ENCODE measurements around the gene JPT1.

The JPT1 gene

GRCh38 chr17:75114552-75115314 lies 39.6 kb downstream of the JPT1 start:
- Histone ChIP-seq H3K9ac (ENCODE audit: low read depth, low read length) (peak overlapping the region; percentile 73), H3K4me3 (ENCODE audit: low read depth in 1 of 2, low read length in 2 of 2) (peak overlapping the region; percentile 28 to 67), H3K79me2 (ENCODE audit: insufficient read depth, low read length) (peaks cover 39% of the 10 kb centered on the region)

GRCh38 chr17:75113798-75114551 lies 40.3 kb downstream of the JPT1 start:
- H3K4me1 ChIP-seq (ENCODE audit: insufficient read depth, low read length), result peaks cover 45% of the 10 kb centered on the region
- peak overlapping the region; percentile 86 for H2AFZ ChIP-seq (ENCODE audit: low read depth, low read length)
- H3K4me3 ChIP-seq (ENCODE audit: low read depth in 1 of 2, low read length in 2 of 2), result peak overlapping the region; percentile 28 to 67
- TF ChIP-seq CTCF (IDR thresholded peaks at IDR 0.05; ENCODE audit: borderline replicate concordance, extremely low read depth, low read length, poor library complexity, severe bottlenecking), result peak; percentile 99
- no peak for TF ChIP-seq EZH2 (IDR thresholded peaks at IDR 0.05; ENCODE audit: borderline replicate concordance, low read depth, low read length, severe bottlenecking)
- peaks cover 17% of the 10 kb centered on the region for H3K36me3 ChIP-seq (ENCODE audit: insufficient read depth, low read length)
- H4K20me1 ChIP-seq (ENCODE audit: insufficient read depth, low read length), result no peaks in the 10 kb centered on the region
- DNase-seq, result peak; percentile 91
- peak overlapping the region; percentile 90 for H3K27ac ChIP-seq (ENCODE audit: low read length)
- H3K27me3 ChIP-seq (ENCODE audit: insufficient read depth, low read length, poor library complexity), result no peaks in the 10 kb centered on the region
- no peaks in the 10 kb centered on the region for H3K9me3 ChIP-seq (ENCODE audit: insufficient read depth, low read length, severe bottlenecking)
- peak overlapping the region; percentile 73 for H3K9ac ChIP-seq (ENCODE audit: low read depth, low read length)
- H3K4me2 ChIP-seq (ENCODE audit: insufficient read depth, low read length), result peak overlapping the region; percentile 92
- ATAC-seq (ENCODE audit: insufficient read depth, low read depth), result peak; percentile 80
- H3K79me2 ChIP-seq (ENCODE audit: insufficient read depth, low read length), result peaks cover 39% of the 10 kb centered on the region

More at GRCh38 chr17:75114552-75115314, 39.6 kb downstream of the JPT1 start:
- DNase-seq (no peak), ATAC-seq (ENCODE audit: insufficient read depth, low read depth) (no peak)
- H3K27ac ChIP-seq (ENCODE audit: low read length), result peak overlapping the region; percentile 90
- H3K36me3 ChIP-seq (ENCODE audit: insufficient read depth, low read length), result peaks cover 17% of the 10 kb centered on the region
- no peaks in the 10 kb centered on the region for H4K20me1 ChIP-seq (ENCODE audit: insufficient read depth, low read length)
- no peaks in the 10 kb centered on the region for H3K27me3 ChIP-seq (ENCODE audit: insufficient read depth, low read length, poor library complexity)
- H2AFZ ChIP-seq (ENCODE audit: low read depth, low read length), result peak overlapping the region; percentile 86
- H3K4me2 ChIP-seq (ENCODE audit: insufficient read depth, low read length), result peak overlapping the region; percentile 92
- peaks cover 39% of the 10 kb centered on the region for H3K4me1 ChIP-seq (ENCODE audit: insufficient read depth, low read length)
- no peak for TF ChIP-seq EZH2 (IDR thresholded peaks at IDR 0.05; ENCODE audit: borderline replicate concordance, low read depth, low read length, severe bottlenecking)
- no peak for TF ChIP-seq CTCF (IDR thresholded peaks at IDR 0.05; ENCODE audit: borderline replicate concordance, extremely low read depth, low read length, poor library complexity, severe bottlenecking)
- H3K9me3 ChIP-seq (ENCODE audit: insufficient read depth, low read length, severe bottlenecking), result no peaks in the 10 kb centered on the region

GRCh38 chr17:75111777-75112335 lies 42.5 kb downstream of the JPT1 start:
- Histone ChIP-seq H3K4me3 (ENCODE audit: low read depth in 1 of 2, low read length in 2 of 2) (no peak overlapping the region), H3K9me3 (ENCODE audit: insufficient read depth, low read length, severe bottlenecking) (no peaks in the 10 kb centered on the region), H2AFZ (ENCODE audit: low read depth, low read length) (no peak overlapping the region), H3K4me1 (ENCODE audit: insufficient read depth, low read length) (peaks cover 51% of the 10 kb centered on the region), H3K4me2 (ENCODE audit: insufficient read depth, low read length) (peak overlapping the region; percentile 97), H4K20me1 (ENCODE audit: insufficient read depth, low read length) (no peaks in the 10 kb centered on the region), H3K27me3 (ENCODE audit: insufficient read depth, low read length, poor library complexity) (no peaks in the 10 kb centered on the region), H3K79me2 (ENCODE audit: insufficient read depth, low read length) (peaks cover 36% of the 10 kb centered on the region), H3K9ac (ENCODE audit: low read depth, low read length) (no peak overlapping the region), H3K36me3 (ENCODE audit: insufficient read depth, low read length) (peaks cover 13% of the 10 kb centered on the region), H3K27ac (ENCODE audit: low read length) (no peak overlapping the region)
- ATAC-seq (ENCODE audit: insufficient read depth, low read depth), result no peak
- TF ChIP-seq CTCF (IDR thresholded peaks at IDR 0.05; ENCODE audit: borderline replicate concordance, extremely low read depth, low read length, poor library complexity, severe bottlenecking) (no peak), EZH2 (IDR thresholded peaks at IDR 0.05; ENCODE audit: borderline replicate concordance, low read depth, low read length, severe bottlenecking) (no peak)
- no peak for DNase-seq
